ENCODE data around the gene SHC4. TPM values are rescaled to one million over a fixed set of nuclear protein-coding genes. Genes with fewer than 3 reads are reported as not detected.

SHC4 gene
- total and polyA plus RNA-seq, 2 of the 13 experiments (the other 11 are each of a cell fraction or from before 2014, with no cell fraction given): 0.04 TPM; not detected in 1

GRCh38 chr15:48976444-48977088, 12.8 kb upstream of the SHC4 start (continued):
- TF ChIP-seq ZNF598 (CRISPR knock-in tag; IDR thresholded peaks at IDR 0.05; ENCODE audit: borderline replicate concordance) (0 out of 2 replicates have a peak, but pooled peaks have one; percentile 24), RXRA (CRISPR knock-in tag; IDR thresholded peaks at IDR 0.05) (no peak), ZNF691 (CRISPR knock-in tag; IDR thresholded peaks at IDR 0.05; ENCODE audit: borderline replicate concordance, low read depth) (0 out of 2 replicates have a peak, but pooled peaks have one; percentile 25), YEATS2 (CRISPR knock-in tag; IDR thresholded peaks at IDR 0.05; ENCODE audit: borderline replicate concordance) (0 out of 2 replicates have a peak, but pooled peaks have one; percentile 15), ZNF225 (CRISPR knock-in tag; IDR thresholded peaks at IDR 0.05) (no peak), SOX13 (IDR thresholded peaks at IDR 0.05) (no peak), SOX13 (CRISPR knock-in tag; conservative IDR thresholded peaks at IDR 0.05 in 1 of 2, IDR thresholded peaks at IDR 0.05 in 1 of 2) (0 out of 4 replicates have a peak, but pooled peaks of 1 of the 2 experiments have one; percentile 1), ZC3H13 (CRISPR knock-in tag; IDR thresholded peaks at IDR 0.05) (peak; percentile 43; the same call in 1 of the 2 replicates), STAT5B (CRISPR knock-in tag; IDR thresholded peaks at IDR 0.05) (0 out of 2 replicates have a peak, but pooled peaks have one; percentile 13), GABPA (IDR thresholded peaks at IDR 0.05; ENCODE audit: low read depth, low read length) (no peak), GABPA (CRISPR knock-in tag; IDR thresholded peaks at IDR 0.05; ENCODE audit: low read depth) (no peak), SP4 (CRISPR knock-in tag; IDR thresholded peaks at IDR 0.05) (0 out of 2 replicates have a peak, but pooled peaks have one; percentile 27), TEAD3 (CRISPR knock-in tag; optimal IDR thresholded peaks at IDR 0.05; ENCODE audit: borderline replicate concordance) (peak; percentile 5), ZNF33A (CRISPR knock-in tag; IDR thresholded peaks at IDR 0.05; ENCODE audit: borderline replicate concordance) (no peak), CAMTA2 (CRISPR knock-in tag; IDR thresholded peaks at IDR 0.05; ENCODE audit: borderline replicate concordance) (no peak), DMAP1 (CRISPR knock-in tag; IDR thresholded peaks at IDR 0.05) (peak; percentile 55; the same call in 1 of the 2 replicates), TP53 (CRISPR knock-in tag; conservative IDR thresholded peaks at IDR 0.05) (0 out of 2 replicates have a peak, but pooled peaks have one; percentile 4), ZNF205 (CRISPR knock-in tag; IDR thresholded peaks at IDR 0.05) (no peak)
- TF ChIP-seq, protein P1, sequence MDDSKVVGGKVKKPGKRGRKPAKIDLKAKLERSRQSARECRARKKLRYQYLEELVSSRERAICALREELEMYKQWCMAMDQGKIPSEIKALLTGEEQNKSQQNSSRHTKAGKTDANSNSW (CRISPR knock-in tag; IDR thresholded peaks at IDR 0.05; ENCODE audit: borderline replicate concordance): 0 out of 2 replicates have a peak, but pooled peaks have one; percentile 42
- TF ChIP-seq, protein P2, sequence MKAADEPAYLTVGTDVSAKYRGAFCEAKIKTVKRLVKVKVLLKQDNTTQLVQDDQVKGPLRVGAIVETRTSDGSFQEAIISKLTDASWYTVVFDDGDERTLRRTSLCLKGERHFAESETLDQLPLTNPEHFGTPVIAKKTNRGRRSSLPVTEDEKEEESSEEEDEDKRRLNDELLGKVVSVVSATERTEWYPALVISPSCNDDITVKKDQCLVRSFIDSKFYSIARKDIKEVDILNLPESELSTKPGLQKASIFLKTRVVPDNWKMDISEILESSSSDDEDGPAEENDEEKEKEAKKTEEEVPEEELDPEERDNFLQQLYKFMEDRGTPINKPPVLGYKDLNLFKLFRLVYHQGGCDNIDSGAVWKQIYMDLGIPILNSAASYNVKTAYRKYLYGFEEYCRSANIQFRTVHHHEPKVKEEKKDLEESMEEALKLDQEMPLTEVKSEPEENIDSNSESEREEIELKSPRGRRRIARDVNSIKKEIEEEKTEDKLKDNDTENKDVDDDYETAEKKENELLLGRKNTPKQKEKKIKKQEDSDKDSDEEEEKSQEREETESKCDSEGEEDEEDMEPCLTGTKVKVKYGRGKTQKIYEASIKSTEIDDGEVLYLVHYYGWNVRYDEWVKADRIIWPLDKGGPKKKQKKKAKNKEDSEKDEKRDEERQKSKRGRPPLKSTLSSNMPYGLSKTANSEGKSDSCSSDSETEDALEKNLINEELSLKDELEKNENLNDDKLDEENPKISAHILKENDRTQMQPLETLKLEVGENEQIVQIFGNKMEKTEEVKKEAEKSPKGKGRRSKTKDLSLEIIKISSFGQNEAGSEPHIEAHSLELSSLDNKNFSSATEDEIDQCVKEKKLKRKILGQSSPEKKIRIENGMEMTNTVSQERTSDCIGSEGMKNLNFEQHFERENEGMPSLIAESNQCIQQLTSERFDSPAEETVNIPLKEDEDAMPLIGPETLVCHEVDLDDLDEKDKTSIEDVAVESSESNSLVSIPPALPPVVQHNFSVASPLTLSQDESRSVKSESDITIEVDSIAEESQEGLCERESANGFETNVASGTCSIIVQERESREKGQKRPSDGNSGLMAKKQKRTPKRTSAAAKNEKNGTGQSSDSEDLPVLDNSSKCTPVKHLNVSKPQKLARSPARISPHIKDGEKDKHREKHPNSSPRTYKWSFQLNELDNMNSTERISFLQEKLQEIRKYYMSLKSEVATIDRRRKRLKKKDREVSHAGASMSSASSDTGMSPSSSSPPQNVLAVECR (CRISPR knock-in tag; IDR thresholded peaks at IDR 0.05; ENCODE audit: borderline replicate concordance): peak; percentile 20; the same call in 1 of the 2 replicates
